Inflammatory macrophage treated with lipopolysaccharide for 1 hour (primary cell): ENCODE results near the gene ADAMTS18.

Experiments
- DNase-seq, 2 donors: peaks; one replicate each; pipeline ENCODE4 v3.0.0-alpha.2; 2020 to 2022

ADAMTS18 gene

GRCh38 chr16:77435272-77435820 lies 512 bp upstream of the ADAMTS18 start:
- DNase-seq = no peak

- DNase-seq = no peak
Measured at GRCh38 chr16:77434022-77434529, 758 bp downstream of the ADAMTS18 start.

GRCh38 chr16:77433146-77433545 lies 1.7 kb downstream of the ADAMTS18 start:
- DNase-seq = no peak

- DNase-seq = no peak
Measured at GRCh38 chr16:77432264-77432663, 2.6 kb downstream of the ADAMTS18 start.

- no peak for DNase-seq
Measured at GRCh38 chr16:77430787-77431585, 3.8 kb downstream of the ADAMTS18 start.

- no peak for DNase-seq
Measured at GRCh38 chr16:77430360-77430759, 4.5 kb downstream of the ADAMTS18 start.

GRCh38 chr16:77424871-77425604 lies 9.8 kb downstream of the ADAMTS18 start:
- no peak for DNase-seq

DNA sequence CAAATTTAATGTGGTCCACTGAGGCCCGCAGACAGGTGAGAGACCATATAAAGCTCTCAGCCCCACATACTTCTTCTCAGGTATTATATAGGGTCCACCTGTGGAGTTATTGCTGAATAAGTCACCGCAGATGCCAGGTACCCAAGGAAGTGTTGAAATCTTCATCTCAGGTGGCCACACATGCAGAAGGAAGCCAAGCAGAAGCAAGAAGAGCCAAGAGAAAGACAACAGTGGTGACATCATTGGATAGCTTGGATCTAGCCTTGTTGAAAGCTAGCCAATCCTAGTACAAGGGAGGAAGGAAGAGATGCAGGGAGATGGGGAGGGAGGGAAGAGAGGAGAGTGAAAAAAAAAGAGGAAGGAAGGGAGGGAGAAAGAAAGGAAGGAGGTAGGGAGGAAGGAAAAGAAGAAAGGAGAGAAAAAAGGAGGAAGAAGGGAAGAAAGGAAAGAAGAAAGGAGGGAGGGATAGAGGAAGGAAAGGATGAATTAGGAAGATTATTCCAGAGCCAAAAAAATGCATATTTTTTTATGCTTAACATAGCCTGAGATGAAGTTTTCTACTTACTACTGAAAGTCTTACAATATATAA lies 12.5 kb downstream of the ADAMTS18 start:
- DNase-seq = no peak

- DNase-seq = no peak
Measured at GRCh38 chr16:77416939-77417480, 17.8 kb downstream of the ADAMTS18 start.

DNA sequence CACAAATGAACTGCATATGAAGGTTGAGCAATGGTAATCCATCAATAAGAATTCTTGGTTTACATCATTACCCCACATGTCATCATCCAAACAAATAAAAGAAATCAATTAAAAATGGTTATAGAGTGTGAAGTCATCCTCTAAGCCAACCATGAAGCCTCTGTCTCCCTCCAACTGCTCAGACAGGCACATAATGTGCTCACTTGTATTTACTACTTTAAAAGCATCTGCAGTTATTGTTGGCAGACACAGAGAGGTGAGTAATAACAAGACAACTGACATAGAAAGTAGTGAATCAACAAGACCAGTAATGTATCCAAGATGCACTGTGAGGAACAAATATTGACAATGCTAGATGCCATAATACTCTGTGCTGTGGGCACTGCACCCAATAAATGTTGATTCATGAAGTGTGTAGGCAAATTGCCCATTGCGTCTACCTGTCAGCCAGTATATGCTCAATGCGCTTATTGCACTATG lies 20.0 kb downstream of the ADAMTS18 start:
- no peak for DNase-seq

- DNase-seq = no peak
Measured at GRCh38 chr16:77410449-77410848, 24.4 kb downstream of the ADAMTS18 start.

DNA sequence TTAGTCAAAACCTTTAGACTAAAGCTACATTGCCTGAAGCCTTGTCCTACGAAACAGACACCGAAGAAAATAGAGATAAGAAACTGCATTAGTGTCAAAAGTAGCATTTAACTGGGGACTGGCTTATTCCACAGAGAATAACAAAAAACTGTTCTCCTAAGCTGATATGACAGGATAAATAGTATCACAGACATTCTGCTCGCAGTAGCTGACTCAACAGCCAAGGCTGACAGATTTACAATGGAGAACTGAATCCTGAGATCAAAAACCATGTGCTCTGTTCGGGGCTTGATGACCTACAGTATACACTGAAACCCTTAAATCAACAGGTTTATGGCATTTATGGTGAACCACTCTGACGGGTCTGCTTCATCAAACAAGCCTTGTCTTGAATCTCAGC lies 25.5 kb downstream of the ADAMTS18 start:
- no peak for DNase-seq

DNA sequence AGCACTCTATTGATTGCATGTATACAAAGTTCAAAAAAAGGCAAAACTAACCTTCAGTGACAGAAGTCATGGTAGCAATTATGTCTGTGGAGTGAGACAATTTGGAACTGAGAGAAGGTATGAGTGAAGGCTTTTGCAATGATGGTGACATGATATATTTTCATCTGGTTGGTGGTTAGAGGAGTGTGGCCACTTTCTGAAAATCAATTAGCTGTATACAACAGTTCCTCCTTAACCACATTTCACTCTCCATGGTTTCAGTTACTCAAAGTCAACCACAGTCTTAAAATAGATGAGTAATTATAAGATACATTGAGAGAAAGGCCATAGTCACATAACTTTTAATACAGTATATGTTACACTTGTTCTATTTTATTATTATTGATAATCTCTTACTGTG lies 26.2 kb downstream of the ADAMTS18 start:
- no peak for DNase-seq

- no peak for DNase-seq
Measured at GRCh38 chr16:77406680-77407079, 28.2 kb downstream of the ADAMTS18 start.

GRCh38 chr16:77404775-77405174 lies 30.1 kb downstream of the ADAMTS18 start:
- no peak for DNase-seq

- DNase-seq = no peak
Measured at GRCh38 chr16:77403732-77404131, 31.1 kb downstream of the ADAMTS18 start.

DNA sequence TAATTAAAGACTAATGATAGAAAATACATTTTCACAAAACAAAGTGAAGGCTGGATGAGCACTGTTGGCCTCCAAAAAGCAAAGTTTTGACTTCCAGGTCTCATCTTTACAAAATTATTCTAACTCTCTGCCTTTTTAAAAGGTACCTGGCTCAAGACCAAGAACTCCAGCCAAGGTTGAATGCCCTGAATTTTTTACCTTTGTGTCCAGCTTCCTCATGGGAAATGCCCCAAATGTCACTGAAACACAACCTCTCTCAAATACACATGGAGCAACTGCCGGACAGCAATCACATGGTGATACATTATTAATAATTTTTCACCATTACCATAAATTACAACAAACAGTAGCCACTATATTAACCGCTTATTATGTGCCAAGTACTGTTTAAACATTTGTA lies 32.2 kb downstream of the ADAMTS18 start:
- no peak for DNase-seq

DNA sequence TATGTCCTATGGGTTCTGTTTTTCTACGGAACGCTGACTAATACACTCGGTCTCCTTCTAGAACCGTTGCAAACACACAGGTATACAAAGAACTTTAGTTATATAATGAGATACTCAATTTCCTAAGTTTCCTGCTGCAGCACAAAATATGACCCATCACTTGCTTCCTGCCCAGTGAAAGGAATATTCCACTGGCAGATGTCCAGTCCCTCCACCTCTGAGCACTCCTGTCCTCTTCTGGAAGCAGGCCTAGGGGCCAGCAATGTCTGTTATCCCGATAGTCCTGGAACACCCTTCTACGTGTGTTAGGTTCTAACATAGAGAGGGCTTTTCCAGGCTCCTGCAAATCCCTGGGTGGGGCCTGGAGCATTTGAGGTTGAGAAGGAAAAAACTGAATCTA lies 32.7 kb downstream of the ADAMTS18 start:
- DNase-seq = no peak

DNA sequence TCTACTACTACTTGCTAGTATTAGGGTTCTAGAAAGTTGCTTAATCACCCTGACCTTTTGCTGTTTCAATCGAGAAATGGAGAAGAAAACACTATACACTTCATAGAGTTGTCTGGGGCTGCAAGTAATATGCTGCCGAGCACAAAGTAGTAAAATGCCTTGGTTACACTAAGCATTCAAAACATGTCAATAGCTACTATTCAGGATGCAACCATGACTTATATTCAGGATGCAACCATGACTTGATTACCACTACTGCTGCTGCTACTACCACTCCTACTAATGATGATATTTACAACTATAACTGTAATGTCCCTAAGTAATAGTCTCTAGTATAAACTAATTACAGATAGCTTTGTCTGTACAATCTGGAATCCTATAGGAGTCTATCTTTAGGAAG lies 35.3 kb downstream of the ADAMTS18 start:
- no peak for DNase-seq

DNA sequence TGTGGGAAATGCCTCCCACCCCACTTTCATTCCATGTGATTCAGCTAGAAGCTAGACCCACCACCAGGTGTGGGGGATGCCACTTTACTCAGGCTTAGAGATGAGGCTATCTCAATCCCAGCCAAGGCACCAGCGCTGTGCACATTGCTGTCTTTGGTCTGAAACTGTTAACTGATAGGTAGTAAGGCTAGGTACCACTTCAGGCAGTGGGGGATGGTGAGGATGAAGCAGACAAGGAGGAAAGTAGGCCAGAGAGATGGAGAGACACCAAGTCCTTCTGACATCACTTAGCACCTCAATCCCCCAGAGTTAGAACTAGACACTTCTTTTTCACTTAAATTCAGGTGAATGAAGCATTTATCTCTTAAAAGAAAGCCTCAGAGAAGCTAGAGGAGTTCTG lies 35.8 kb downstream of the ADAMTS18 start:
- DNase-seq = no peak

- DNase-seq = no peak
Measured at GRCh38 chr16:77398495-77398894, 36.3 kb downstream of the ADAMTS18 start.

GRCh38 chr16:77396461-77396860 lies 38.4 kb downstream of the ADAMTS18 start:
- DNase-seq = no peak

GRCh38 chr16:77394699-77395098 lies 40.1 kb downstream of the ADAMTS18 start:
- no peak for DNase-seq
